DND-41 (cell line): ENCODE measurements around the gene PSG2.
"Not testable (repeated sequence)": the region's sequence is repeated elsewhere in the genome, so short reads cannot be mapped to it uniquely, and the experiment has no call there.

Source experiments
- EZH2 ChIP-seq: IDR thresholded peaks from 3 replicates; pipeline ENCODE4 v1.6.1; 2012; ENCODE audit warnings: borderline replicate concordance, low read depth, mild to moderate bottlenecking, moderate library complexity, low read length, inconsistent platforms; ENCODE audit not compliant: severe bottlenecking
- TF ChIP-seq, protein P1 (sequence below): IDR thresholded peaks from 2 replicates; pipeline ENCODE4 v1.5.1; 2012; ENCODE audit warnings: borderline replicate concordance, low read length, moderate library complexity, mild to moderate bottlenecking; ENCODE audit not compliant: poor library complexity, severe bottlenecking; ENCODE audit errors: extremely low read depth

DNA sequence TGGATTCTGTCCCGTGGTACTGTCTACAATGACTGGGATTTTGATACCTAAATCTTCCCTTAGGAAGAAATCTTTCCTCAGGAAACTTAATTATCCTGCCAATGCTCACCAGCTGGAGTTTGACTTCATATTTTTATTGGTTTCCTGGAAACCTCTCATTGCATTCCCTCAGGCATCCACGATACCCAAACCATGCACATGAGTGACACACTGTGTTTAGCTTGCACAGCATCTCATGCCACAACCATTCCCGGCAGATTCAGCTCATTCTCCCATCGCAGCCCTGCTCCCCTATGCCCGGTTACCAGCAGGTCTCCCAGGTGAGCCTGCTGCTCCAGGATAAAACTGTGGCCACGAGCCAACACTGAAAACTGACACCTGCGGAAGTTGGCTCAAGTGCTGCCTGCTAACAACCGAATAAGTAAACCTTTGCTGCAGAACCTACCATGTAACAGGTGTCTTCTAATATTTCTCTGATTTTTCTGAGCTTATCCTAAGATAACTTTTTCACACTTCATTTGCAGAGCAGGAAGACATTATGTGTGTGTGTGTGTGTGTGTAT lies 48.9 kb upstream of the PSG2 start:
- TF ChIP-seq, protein P1, sequence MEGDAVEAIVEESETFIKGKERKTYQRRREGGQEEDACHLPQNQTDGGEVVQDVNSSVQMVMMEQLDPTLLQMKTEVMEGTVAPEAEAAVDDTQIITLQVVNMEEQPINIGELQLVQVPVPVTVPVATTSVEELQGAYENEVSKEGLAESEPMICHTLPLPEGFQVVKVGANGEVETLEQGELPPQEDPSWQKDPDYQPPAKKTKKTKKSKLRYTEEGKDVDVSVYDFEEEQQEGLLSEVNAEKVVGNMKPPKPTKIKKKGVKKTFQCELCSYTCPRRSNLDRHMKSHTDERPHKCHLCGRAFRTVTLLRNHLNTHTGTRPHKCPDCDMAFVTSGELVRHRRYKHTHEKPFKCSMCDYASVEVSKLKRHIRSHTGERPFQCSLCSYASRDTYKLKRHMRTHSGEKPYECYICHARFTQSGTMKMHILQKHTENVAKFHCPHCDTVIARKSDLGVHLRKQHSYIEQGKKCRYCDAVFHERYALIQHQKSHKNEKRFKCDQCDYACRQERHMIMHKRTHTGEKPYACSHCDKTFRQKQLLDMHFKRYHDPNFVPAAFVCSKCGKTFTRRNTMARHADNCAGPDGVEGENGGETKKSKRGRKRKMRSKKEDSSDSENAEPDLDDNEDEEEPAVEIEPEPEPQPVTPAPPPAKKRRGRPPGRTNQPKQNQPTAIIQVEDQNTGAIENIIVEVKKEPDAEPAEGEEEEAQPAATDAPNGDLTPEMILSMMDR = not testable (repeated sequence)
- not testable (repeated sequence) for TF ChIP-seq EZH2
